AG04449 (cell line): ENCODE results near the gene PDPN.

Experiments
- CTCF ChIA-PET: fragments of 350-600 bp; formaldehyde crosslinking; extraction: SDS; loops from one replicate; lab custom pipeline; 2021; ENCODE audit warnings: antibody characterized with exemption; lab: Yijun Ruan, JAX
- POLR2A ChIA-PET: fragments of 400-600, 350-600 bp; formaldehyde crosslinking; extraction: SDS; loops from one replicate; lab custom pipeline; 2020; ENCODE audit warnings: antibody characterized with exemption, inconsistent platforms; lab: Yijun Ruan, JAX
- DNase-seq: peaks from one replicate; pipeline ENCODE4 v3.0.0-alpha.2; 2010; ENCODE audit warnings: low read depth, low spot score
- H3K4me3 ChIP-seq: 2 replicates; pipeline ENCODE4 v1.5.1; 2011; ENCODE audit warnings: low read depth, mild to moderate bottlenecking, control low read depth, low read length
- TF ChIP-seq, protein P1 (sequence below): IDR thresholded peaks from one replicate; pipeline ENCODE4 v1.5.1; 2011; ENCODE audit warnings: mild to moderate bottlenecking, moderate library complexity, low read length, control low read depth, inconsistent platforms; ENCODE audit not compliant: insufficient read depth; ENCODE audit errors: missing control alignments

The PDPN gene

DNA sequence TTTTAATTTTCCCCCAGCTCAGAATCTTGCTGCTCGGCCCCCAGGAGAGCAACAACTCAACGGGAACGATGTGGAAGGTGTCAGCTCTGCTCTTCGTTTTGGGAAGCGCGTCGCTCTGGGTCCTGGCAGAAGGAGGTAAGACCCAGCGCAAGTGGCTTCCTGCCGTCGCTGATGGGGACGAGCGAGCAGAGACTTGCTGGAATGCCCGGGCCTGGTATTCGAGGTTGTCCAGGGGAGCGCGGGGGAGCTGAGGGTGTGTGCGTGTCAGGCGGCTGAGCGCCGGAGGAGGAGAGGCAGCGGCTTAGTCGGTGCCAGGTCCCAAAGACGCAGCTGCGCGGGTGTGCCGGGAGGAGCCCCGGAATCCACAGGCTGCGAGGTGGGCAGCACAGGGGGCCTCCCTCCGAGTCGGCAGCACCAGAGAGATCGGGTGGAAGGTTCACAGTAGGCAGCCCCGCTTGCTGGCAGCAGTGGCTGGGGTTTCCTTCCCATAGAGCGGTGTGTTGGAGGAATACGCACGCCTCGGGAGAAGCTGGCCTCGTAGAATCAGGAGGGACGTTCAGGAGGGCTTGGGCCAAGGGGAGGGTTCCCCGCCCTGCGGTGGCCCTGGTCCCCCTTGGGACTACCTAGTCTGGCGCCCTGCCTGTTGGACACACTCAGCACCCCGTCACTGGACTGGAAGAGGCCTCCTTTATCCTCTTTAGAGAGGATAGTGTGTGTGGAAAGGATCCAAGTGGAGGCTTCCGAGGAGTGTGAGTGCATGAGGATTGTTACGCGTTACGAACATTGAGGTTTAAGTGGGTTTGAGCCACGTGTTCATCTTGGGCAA, 547 bp downstream of the PDPN start:
- DNase-seq: no peak
- CTCF ChIA-PET: no interaction called here
- TF ChIP-seq, protein P1, sequence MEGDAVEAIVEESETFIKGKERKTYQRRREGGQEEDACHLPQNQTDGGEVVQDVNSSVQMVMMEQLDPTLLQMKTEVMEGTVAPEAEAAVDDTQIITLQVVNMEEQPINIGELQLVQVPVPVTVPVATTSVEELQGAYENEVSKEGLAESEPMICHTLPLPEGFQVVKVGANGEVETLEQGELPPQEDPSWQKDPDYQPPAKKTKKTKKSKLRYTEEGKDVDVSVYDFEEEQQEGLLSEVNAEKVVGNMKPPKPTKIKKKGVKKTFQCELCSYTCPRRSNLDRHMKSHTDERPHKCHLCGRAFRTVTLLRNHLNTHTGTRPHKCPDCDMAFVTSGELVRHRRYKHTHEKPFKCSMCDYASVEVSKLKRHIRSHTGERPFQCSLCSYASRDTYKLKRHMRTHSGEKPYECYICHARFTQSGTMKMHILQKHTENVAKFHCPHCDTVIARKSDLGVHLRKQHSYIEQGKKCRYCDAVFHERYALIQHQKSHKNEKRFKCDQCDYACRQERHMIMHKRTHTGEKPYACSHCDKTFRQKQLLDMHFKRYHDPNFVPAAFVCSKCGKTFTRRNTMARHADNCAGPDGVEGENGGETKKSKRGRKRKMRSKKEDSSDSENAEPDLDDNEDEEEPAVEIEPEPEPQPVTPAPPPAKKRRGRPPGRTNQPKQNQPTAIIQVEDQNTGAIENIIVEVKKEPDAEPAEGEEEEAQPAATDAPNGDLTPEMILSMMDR: no peak
- POLR2A ChIA-PET: no interaction called here
- no peak overlapping the region; the same call in 1 of the 2 replicates for H3K4me3 ChIP-seq

DNA sequence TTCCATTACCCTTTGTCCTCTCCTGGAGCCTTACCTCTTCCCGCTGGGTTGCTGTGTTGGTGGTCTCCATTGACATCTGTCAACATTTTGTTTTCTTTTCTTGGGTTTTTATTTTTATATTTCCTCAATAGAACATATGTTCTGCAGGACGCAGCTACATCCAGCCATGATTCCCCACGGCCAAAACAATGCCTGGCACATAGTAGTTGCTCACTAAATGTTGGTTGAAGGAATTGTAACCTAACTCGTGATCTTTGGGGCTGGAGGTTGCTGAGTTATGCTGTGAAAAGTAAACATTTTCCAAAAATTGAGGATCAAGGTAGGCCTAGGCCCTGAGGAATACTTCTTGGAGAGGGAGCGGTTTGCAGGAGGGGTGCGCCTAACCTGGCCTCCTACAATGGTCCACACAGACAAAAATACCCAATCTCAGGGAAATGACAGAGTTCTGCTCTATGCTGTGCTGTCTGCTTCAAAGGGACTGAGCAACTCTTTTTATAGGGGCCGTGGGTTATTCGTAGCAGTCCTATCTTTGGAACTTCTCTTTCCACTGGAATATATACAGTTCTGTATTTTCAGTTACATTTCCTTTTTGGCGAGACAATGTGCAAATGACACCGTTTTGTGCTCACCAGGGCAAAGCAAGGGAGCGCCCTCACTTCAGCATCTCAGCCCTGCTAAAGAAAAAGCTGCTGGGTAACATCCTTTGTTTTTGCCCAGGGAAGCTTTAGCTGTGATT, 1.4 kb downstream of the PDPN start:
- TF ChIP-seq, protein P1: no peak
- no peak overlapping the region for H3K4me3 ChIP-seq
- CTCF ChIA-PET: no interaction called here

DNA sequence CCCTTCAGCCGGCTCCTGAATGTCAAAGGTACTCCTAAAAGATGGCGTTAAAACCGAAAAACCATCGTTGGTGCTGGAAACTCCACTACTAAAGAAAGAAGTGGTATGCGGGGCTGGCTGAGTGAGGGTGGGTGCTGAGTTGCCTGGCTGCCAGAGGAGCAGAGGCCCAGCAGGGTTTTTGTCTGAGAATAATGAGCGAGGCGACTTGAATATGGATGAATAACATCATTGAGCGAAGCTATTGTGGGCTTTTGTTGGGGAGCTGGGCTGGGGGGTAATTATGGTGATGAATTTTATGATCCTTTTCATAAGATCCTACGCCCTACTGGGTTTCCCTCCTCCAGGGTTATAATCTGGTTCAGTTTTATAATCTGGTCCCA, 2.0 kb downstream of the PDPN start:
- TF ChIP-seq, protein P1: no peak
- ChIA-PET POLR2A (no interaction called here), CTCF (no interaction called here)
- no peak for DNase-seq
- H3K4me3 ChIP-seq: no peak overlapping the region

More for the DNA sequence above, 1.4 kb downstream of the PDPN start:
- POLR2A ChIA-PET: no interaction called here
- DNase-seq: no peak

DNA sequence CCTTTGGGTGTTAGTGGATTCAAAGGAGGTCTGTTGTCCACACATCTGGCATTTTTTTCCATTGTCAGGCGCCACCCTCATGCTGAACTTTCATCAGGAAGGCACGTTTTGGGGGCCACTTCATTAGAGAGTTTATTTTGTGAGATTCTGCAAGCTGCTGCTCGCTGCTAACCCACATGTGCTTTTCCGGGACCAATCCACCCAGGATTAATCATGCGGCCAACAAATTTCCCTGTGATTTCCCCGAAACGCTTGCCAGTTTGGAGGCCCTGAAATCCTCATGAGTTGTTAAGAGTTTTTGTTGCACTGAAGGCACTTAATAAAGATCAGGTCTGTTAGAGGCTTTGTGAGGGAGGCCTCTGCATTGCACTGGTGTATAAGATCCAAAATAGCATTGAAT, 2.4 kb downstream of the PDPN start:
- CTCF ChIA-PET: no interaction called here
- H3K4me3 ChIP-seq: no peak overlapping the region
- TF ChIP-seq, protein P1: no peak
- POLR2A ChIA-PET: no interaction called here
- no peak for DNase-seq

DNA sequence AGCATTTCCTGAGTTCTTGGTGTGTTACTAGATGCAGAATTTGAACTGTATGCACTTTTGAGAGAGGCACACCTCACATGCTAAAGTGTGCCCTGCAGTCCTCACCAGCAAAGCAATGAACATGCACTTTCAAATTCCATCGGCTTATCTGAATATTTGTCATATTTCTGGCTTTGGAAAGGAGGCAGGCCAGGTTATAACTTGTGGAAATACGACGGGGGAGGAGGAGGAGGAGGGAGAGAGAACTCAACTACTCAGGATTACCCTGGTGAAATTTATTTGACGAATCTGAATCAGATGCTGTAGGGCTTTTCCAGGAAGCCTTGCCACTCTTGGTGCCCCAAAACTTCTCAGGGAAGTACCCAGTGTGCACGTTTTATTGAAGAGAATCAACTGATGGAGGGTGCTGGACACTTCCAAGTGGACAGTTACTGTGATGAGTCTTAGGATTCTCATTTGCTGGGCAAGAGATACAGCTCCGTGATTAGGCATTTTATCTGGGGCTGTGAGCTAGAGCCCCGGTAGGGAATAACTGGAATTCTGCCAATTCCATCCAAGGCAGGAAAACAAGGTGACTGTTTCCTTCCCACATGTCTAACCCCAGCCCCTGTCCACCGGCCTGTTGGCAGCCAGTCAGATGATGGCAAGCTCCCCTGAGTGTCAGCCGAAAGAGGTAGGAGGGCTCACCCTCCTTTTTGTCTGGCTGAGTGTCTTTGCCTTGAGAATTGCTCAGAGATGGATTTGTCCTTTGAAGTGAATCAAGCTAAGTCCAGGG, 3.8 kb downstream of the PDPN start:
- POLR2A ChIA-PET: no interaction called here

More for the DNA sequence above, 3.8 kb downstream of the PDPN start:
- no peak for DNase-seq
- CTCF ChIA-PET: no interaction called here
- H3K4me3 ChIP-seq: no peak overlapping the region
- TF ChIP-seq, protein P1: no peak
